Mammary epithelial cell (primary cell): ENCODE measurements around the gene METTL2B.
"Not testable (repeated sequence)": the region's sequence is repeated elsewhere in the genome, so short reads cannot be mapped to it uniquely, and the experiment has no call there.

Source experiments
- CTCF ChIP-seq, 2 donors: IDR thresholded peaks in 1 of 2; conservative IDR thresholded peaks in 1 of 2; 2 replicates each; pipeline ENCODE4 v1.5.1; 2011 to 2012; ENCODE audit warnings: inconsistent platforms in 2 of 2, low read length in 2 of 2, mild to moderate bottlenecking in 2 of 2, control low read depth in 1 of 2, low read depth in 1 of 2; ENCODE audit not compliant: insufficient read depth in 1 of 2; ENCODE audit errors: extremely low read depth in 1 of 2
- EZH2 ChIP-seq: IDR thresholded peaks from 2 replicates; pipeline ENCODE4 v1.6.1; 2012; ENCODE audit warnings: low read length, inconsistent platforms, borderline replicate concordance

- TF ChIP-seq CTCF (conservative IDR thresholded peaks at IDR 0.05 in 1 of 2, IDR thresholded peaks at IDR 0.05 in 1 of 2; ENCODE audit: extremely low read depth in 1 of 2, insufficient read depth in 1 of 2, low read depth in 1 of 2, low read length in 2 of 2); EZH2: not testable (repeated sequence)
Measured at GRCh38 chr7:128477336-128477690, 765 bp downstream of the METTL2B start.
